ENCODE measurements around the gene LASP1NB.

LASP1NB gene

GRCh38 chr17:38893113-38893512 lies 32.3 kb upstream of the LASP1NB start:
- Histone ChIP-seq H4K20me1 (ENCODE audit: insufficient read depth, low read length, poor library complexity, severe bottlenecking) (peaks cover 11% of the 10 kb centered on the region), H3K4me1 (ENCODE audit: insufficient read depth, low read length, poor library complexity, severe bottlenecking) (peaks cover 40% of the 10 kb centered on the region), H3K27me3 (ENCODE audit: insufficient read depth, low read length, poor library complexity, severe bottlenecking) (no peaks in the 10 kb centered on the region), H3K9ac (ENCODE audit: low read depth, low read length, poor library complexity, severe bottlenecking) (peak overlapping the region; percentile 45), H3F3A (ENCODE audit: low read depth) (no peaks in the 10 kb centered on the region), H2AFZ (ENCODE audit: low read length) (no peak overlapping the region), H3K4me2 (ENCODE audit: low read depth, low read length, poor library complexity, severe bottlenecking) (peak overlapping the region; percentile 43), H3K9me2 (replicated peaks; ENCODE audit: low read depth, low read length) (no peaks in the 10 kb centered on the region), H3K36me3 (ENCODE audit: insufficient read depth, low read length) (peaks cover 88% of the 10 kb centered on the region; the same call in 1 of the 2 replicates), H3K4me3 (ENCODE audit: low read length, poor library complexity, severe bottlenecking) (no peak overlapping the region), H3K9me3 (ENCODE audit: insufficient read depth, low read depth, low read length) (no peaks in the 10 kb centered on the region), H3K79me2 (ENCODE audit: insufficient read depth, low read length) (peaks cover 61% of the 10 kb centered on the region)
- TF ChIP-seq EZH2phosphoT487 (IDR thresholded peaks at IDR 0.05; ENCODE audit: borderline replicate concordance) (no peak), CTCF (conservative IDR thresholded peaks at IDR 0.05; ENCODE audit: low read length) (no peak)

- peaks cover 45% of the 10 kb centered on the region for H3K4me1 ChIP-seq (ENCODE audit: insufficient read depth, low read length, poor library complexity, severe bottlenecking)
- peaks cover 56% of the 10 kb centered on the region for H3K79me2 ChIP-seq (ENCODE audit: insufficient read depth, low read length)
Measured at GRCh38 chr17:38893607-38894006, 31.8 kb upstream of the LASP1NB start.

GRCh38 chr17:38894276-38894675 lies 31.1 kb upstream of the LASP1NB start:
- Histone ChIP-seq H3K27me3 (ENCODE audit: insufficient read depth, low read length, poor library complexity, severe bottlenecking) (no peaks in the 10 kb centered on the region), H3K4me2 (ENCODE audit: low read depth, low read length, poor library complexity, severe bottlenecking) (no peak overlapping the region), H3K4me1 (ENCODE audit: insufficient read depth, low read length, poor library complexity, severe bottlenecking) (peaks cover 50% of the 10 kb centered on the region), H4K20me1 (ENCODE audit: insufficient read depth, low read length, poor library complexity, severe bottlenecking) (peaks cover 7% of the 10 kb centered on the region), H3K9ac (ENCODE audit: low read depth, low read length, poor library complexity, severe bottlenecking) (no peak overlapping the region), H3K79me2 (ENCODE audit: insufficient read depth, low read length) (peaks cover 49% of the 10 kb centered on the region), H3K36me3 (ENCODE audit: insufficient read depth, low read length) (peaks cover 77% of the 10 kb centered on the region; the same call in 1 of the 2 replicates), H3K4me3 (ENCODE audit: low read length, poor library complexity, severe bottlenecking) (no peak overlapping the region), H3K9me3 (ENCODE audit: insufficient read depth, low read depth, low read length) (no peaks in the 10 kb centered on the region), H2AFZ (ENCODE audit: low read length) (no peak overlapping the region), H3F3A (ENCODE audit: low read depth) (no peaks in the 10 kb centered on the region), H3K9me2 (replicated peaks; ENCODE audit: low read depth, low read length) (no peaks in the 10 kb centered on the region)
- no peak for TF ChIP-seq CTCF (conservative IDR thresholded peaks at IDR 0.05; ENCODE audit: low read length)
- no peak for TF ChIP-seq EZH2phosphoT487 (IDR thresholded peaks at IDR 0.05; ENCODE audit: borderline replicate concordance)

More at GRCh38 chr17:38893607-38894006, 31.8 kb upstream of the LASP1NB start:
- H3K27me3 ChIP-seq (ENCODE audit: insufficient read depth, low read length, poor library complexity, severe bottlenecking), result no peaks in the 10 kb centered on the region
- peak overlapping the region; percentile 43 for H3K4me2 ChIP-seq (ENCODE audit: low read depth, low read length, poor library complexity, severe bottlenecking)
- peak overlapping the region; percentile 45 for H3K9ac ChIP-seq (ENCODE audit: low read depth, low read length, poor library complexity, severe bottlenecking)
- H3K9me3 ChIP-seq (ENCODE audit: insufficient read depth, low read depth, low read length), result no peaks in the 10 kb centered on the region
- peaks cover 11% of the 10 kb centered on the region for H4K20me1 ChIP-seq (ENCODE audit: insufficient read depth, low read length, poor library complexity, severe bottlenecking)
- H2AFZ ChIP-seq (ENCODE audit: low read length), result no peak overlapping the region
- no peak overlapping the region for H3K4me3 ChIP-seq (ENCODE audit: low read length, poor library complexity, severe bottlenecking)
- H3K9me2 ChIP-seq (replicated peaks; ENCODE audit: low read depth, low read length), result no peaks in the 10 kb centered on the region
- peaks cover 84% of the 10 kb centered on the region; the same call in 1 of the 2 replicates for H3K36me3 ChIP-seq (ENCODE audit: insufficient read depth, low read length)
- TF ChIP-seq CTCF (conservative IDR thresholded peaks at IDR 0.05; ENCODE audit: low read length) (no peak), EZH2phosphoT487 (IDR thresholded peaks at IDR 0.05; ENCODE audit: borderline replicate concordance) (no peak)
- H3F3A ChIP-seq (ENCODE audit: low read depth), result no peaks in the 10 kb centered on the region

All from Loucy (cell line).